CD14-positive monocyte (primary cell): ENCODE data around the gene ZNF423. TPM values are rescaled to one million over a fixed set of nuclear protein-coding genes. Genes with fewer than 3 reads are reported as not detected.
A peak's percentile ranks its signal among the peaks of the same experiment; 100 is the strongest.
"Not testable (repeated sequence)": the region's sequence is repeated elsewhere in the genome, so short reads cannot be mapped to it uniquely, and the experiment has no call there.

Experiments
- DNase-seq, 3 donors: peaks; one replicate each; pipeline ENCODE4 v3.0.0-alpha.2; 2011 to 2022
- H2AFZ ChIP-seq: 2 replicates; pipeline ENCODE4 v1.6.0; 2012; ENCODE audit warnings: mild to moderate bottlenecking, low read depth, low read length, inconsistent platforms; ENCODE audit not compliant: insufficient read depth, poor library complexity, severe bottlenecking
- H3K27ac ChIP-seq, 2 donors: 1 replicate in 1 of 2; 2 replicates in 1 of 2; pipeline ENCODE4 v1.5.1; 2012 to 2013; ENCODE audit warnings: low read length in 2 of 2, control low read depth in 1 of 2, inconsistent platforms in 1 of 2, low read depth in 1 of 2, mild to moderate bottlenecking in 1 of 2
- H3K27me3 ChIP-seq, 2 donors: one replicate each; pipeline versions ENCODE4 v1.6.0 to v1.6.1; 2011 to 2013; ENCODE audit warnings: low read length in 2 of 2; ENCODE audit not compliant: control insufficient read depth in 2 of 2, insufficient read depth in 2 of 2
- H3K36me3 ChIP-seq, 2 donors: replicated peaks in 1 of 2; 1 replicate in 1 of 2; 2 replicates in 1 of 2; pipeline versions ENCODE4 v1.5.1 to v1.6.1; 2012 to 2013; ENCODE audit warnings: low read length in 2 of 2, control low read depth in 1 of 2, inconsistent platforms in 1 of 2, mild to moderate bottlenecking in 1 of 2; ENCODE audit not compliant: insufficient read depth in 2 of 2, control insufficient read depth in 1 of 2
- H3K4me1 ChIP-seq, 2 donors: 1 replicate in 1 of 2; 2 replicates in 1 of 2; pipeline versions ENCODE4 v1.5.1 to v1.6.1; 2012 to 2013; ENCODE audit warnings: low read length in 2 of 2, control low read depth in 1 of 2, inconsistent platforms in 1 of 2, mild to moderate bottlenecking in 1 of 2, moderate library complexity in 1 of 2; ENCODE audit not compliant: insufficient read depth in 2 of 2, control insufficient read depth in 1 of 2
- H3K4me2 ChIP-seq: replicated peaks from 2 replicates; pipeline ENCODE3; 2012; ENCODE audit warnings: low read length, moderate library complexity, mild to moderate bottlenecking; ENCODE audit not compliant: poor library complexity, severe bottlenecking; ENCODE audit errors: extremely low read depth
- H3K4me3 ChIP-seq, 3 experiments: fragments of 200-600 bp in 1 of 3; sonication (generic) in 1 of 3; replicated peaks in 1 of 3; 1 replicate in 2 of 3; 2 replicates in 1 of 3; pipeline ENCODE4 v1.5.1; 2011 to 2013; ENCODE audit warnings: low read length in 3 of 3, mild to moderate bottlenecking in 3 of 3, control low read depth in 2 of 3, low read depth in 2 of 3, inconsistent platforms in 1 of 3, moderate library complexity in 1 of 3
- H3K79me2 ChIP-seq: 2 replicates; pipeline ENCODE4 v1.6.0; 2012; ENCODE audit warnings: mild to moderate bottlenecking, control low read depth, inconsistent platforms, low read length, moderate library complexity; ENCODE audit not compliant: insufficient read depth
- H3K9ac ChIP-seq: 2 replicates; pipeline ENCODE4 v1.6.0; 2017; ENCODE audit warnings: low read length, mild to moderate bottlenecking; ENCODE audit not compliant: insufficient read depth, poor library complexity, severe bottlenecking
- H3K9me3 ChIP-seq, 2 donors: replicated peaks in 1 of 2; 1 replicate in 1 of 2; 2 replicates in 1 of 2; pipeline versions ENCODE4 v1.5.1 to v1.6.1; 2012 to 2013; ENCODE audit warnings: low read length in 2 of 2, control low read depth in 1 of 2; ENCODE audit not compliant: control insufficient read depth in 1 of 2, insufficient read depth in 1 of 2
- H4K20me1 ChIP-seq: 2 replicates; pipeline ENCODE4 v1.6.0; 2012; ENCODE audit warnings: mild to moderate bottlenecking, low read length, control low read depth, moderate library complexity; ENCODE audit not compliant: insufficient read depth
- H3K27ac Mint-ChIP-seq, 7 donors: one replicate each; pipeline ENCODE4 v1.8.0; 2020; ENCODE audit warnings: mild to moderate bottlenecking in 7 of 7, mixed read lengths in 7 of 7, moderate library complexity in 6 of 7, inconsistent platforms in 2 of 7
- H3K27me3 Mint-ChIP-seq, 3 donors: one replicate each; pipeline ENCODE4 v1.8.0; 2021 to 2022; ENCODE audit warnings: low read depth in 3 of 3, mild to moderate bottlenecking in 3 of 3, mixed read lengths in 3 of 3, moderate library complexity in 3 of 3, inconsistent platforms in 1 of 3
- H3K36me3 Mint-ChIP-seq, 2 donors: one replicate each; pipeline ENCODE4 v1.8.0; 2020; ENCODE audit warnings: mixed read lengths in 2 of 2, inconsistent platforms in 1 of 2, mild to moderate bottlenecking in 1 of 2
- H3K4me1 Mint-ChIP-seq: one replicate; pipeline ENCODE4 v1.8.0; 2020; ENCODE audit warnings: mild to moderate bottlenecking, mixed read lengths
- H3K4me3 Mint-ChIP-seq, 2 donors: one replicate each; pipeline ENCODE4 v1.8.0; 2020; ENCODE audit warnings: mild to moderate bottlenecking in 2 of 2, mixed read lengths in 2 of 2, moderate library complexity in 1 of 2
- H3K9me3 Mint-ChIP-seq, 7 donors: one replicate each; pipeline ENCODE4 v1.8.0; 2020 to 2022; ENCODE audit warnings: mixed read lengths in 7 of 7, mild to moderate bottlenecking in 6 of 7, moderate library complexity in 6 of 7, inconsistent platforms in 2 of 7
- WGBS: methylation state at CpG from one replicate; pipeline ENCODE4 v1.1.5; 2013; ENCODE audit warnings: missing lambda C conversion rate; ENCODE audit not compliant: insufficient coverage; 5-methylcytosine and 5-hydroxymethylcytosine counted together
- intact Hi-C, 2 donors: fragments of 100-400 bp; cut with micrococcal nuclease; formaldehyde crosslinking; loops; one replicate each; pipeline versions ENCODE4 v1.15.0 to v1.15.1; 2023
- polyA plus RNA-seq, 3 donors: library from polyadenylated mRNA; depleted of rRNA in 1 of 3; unstranded in 2 of 3; stranded (reverse) in 1 of 3; fragments of 300-500 nt in 2 of 3; fragments of >200 nt in 1 of 3; fragmentation: Illumina TruSeq in 2 of 3; gene quantifications; 1 replicate in 2 of 3; 2 replicates in 1 of 3; pipeline ENCODE4 v1.2.3, GENCODE V29; 2012 to 2021
- TF ChIP-seq, protein P1 (sequence below): fragments of 200-600 bp; IDR thresholded peaks from one replicate; pipeline ENCODE4 v1.8.0; 2022; ENCODE audit warnings: antibody characterized with exemption, mild to moderate bottlenecking

ZNF423 gene
- polyA plus RNA-seq, 3 donors: not detected

DNA sequence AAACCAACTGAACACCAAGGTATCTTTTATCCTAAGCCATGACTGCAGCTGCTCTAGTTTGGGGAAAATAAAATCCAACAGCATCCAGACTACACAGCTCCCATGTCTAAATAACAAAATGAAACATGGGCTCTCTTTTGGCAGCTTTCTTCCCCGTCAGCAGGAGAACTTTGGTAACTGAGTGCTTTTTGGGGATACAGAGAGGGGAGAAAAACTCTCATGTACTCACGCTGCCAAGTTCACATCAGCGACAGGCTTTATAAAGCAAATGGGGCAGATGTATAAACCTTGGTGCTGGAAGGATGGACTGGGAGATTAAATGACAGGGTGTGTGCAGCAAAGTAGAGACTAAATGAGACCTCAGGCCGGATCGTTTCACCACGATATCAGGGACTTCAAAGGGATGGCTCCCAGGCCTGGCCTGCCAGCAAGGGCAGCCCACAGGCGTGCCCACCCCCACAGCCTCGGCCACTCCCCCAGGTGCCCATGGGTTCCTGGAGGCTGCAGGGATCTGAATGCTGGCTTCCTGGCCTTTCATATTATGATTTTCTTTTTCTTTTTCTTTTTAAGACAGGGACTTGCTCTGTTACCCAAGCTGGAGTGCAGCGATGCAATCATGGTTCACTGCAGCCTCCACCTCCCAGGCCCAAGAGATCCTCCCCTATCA, 174.6 kb downstream of the ZNF423 start:
- peak overlapping the region in 1 of 7 donors; percentile 43 for H3K27ac Mint-ChIP-seq
- H3K9ac ChIP-seq: no peak overlapping the region
- no peaks in the 10 kb centered on the region for H3K36me3 Mint-ChIP-seq
- no peaks in the 10 kb centered on the region for H3K4me1 ChIP-seq
- intact Hi-C loops: no loop called here
- TF ChIP-seq, protein P1, sequence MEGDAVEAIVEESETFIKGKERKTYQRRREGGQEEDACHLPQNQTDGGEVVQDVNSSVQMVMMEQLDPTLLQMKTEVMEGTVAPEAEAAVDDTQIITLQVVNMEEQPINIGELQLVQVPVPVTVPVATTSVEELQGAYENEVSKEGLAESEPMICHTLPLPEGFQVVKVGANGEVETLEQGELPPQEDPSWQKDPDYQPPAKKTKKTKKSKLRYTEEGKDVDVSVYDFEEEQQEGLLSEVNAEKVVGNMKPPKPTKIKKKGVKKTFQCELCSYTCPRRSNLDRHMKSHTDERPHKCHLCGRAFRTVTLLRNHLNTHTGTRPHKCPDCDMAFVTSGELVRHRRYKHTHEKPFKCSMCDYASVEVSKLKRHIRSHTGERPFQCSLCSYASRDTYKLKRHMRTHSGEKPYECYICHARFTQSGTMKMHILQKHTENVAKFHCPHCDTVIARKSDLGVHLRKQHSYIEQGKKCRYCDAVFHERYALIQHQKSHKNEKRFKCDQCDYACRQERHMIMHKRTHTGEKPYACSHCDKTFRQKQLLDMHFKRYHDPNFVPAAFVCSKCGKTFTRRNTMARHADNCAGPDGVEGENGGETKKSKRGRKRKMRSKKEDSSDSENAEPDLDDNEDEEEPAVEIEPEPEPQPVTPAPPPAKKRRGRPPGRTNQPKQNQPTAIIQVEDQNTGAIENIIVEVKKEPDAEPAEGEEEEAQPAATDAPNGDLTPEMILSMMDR: no peak
- H3K27me3 ChIP-seq: no peaks in the 10 kb centered on the region
- no peak overlapping the region for H3K4me3 Mint-ChIP-seq
- peaks cover 0 to 10% (median 4%) of the 10 kb centered on the region in 7 donors for H3K9me3 Mint-ChIP-seq
- peaks cover 0 to 13% of the 10 kb centered on the region in 2 donors for H3K9me3 ChIP-seq
- H3K36me3 ChIP-seq: no peaks in the 10 kb centered on the region
- H2AFZ ChIP-seq: no peak overlapping the region
- H3K27me3 Mint-ChIP-seq: peaks cover 0 to 5% (median 4%) of the 10 kb centered on the region in 3 donors
- no peak for DNase-seq
- H3K79me2 ChIP-seq: no peaks in the 10 kb centered on the region
- H4K20me1 ChIP-seq: no peaks in the 10 kb centered on the region
- H3K27ac ChIP-seq: no peak overlapping the region
- WGBS: 96% methylated on average over 6 of the region's 9 CpGs
- H3K4me2 ChIP-seq: no peak overlapping the region
- no peak overlapping the region for H3K4me3 ChIP-seq
- H3K4me1 Mint-ChIP-seq: no peaks in the 10 kb centered on the region

DNA sequence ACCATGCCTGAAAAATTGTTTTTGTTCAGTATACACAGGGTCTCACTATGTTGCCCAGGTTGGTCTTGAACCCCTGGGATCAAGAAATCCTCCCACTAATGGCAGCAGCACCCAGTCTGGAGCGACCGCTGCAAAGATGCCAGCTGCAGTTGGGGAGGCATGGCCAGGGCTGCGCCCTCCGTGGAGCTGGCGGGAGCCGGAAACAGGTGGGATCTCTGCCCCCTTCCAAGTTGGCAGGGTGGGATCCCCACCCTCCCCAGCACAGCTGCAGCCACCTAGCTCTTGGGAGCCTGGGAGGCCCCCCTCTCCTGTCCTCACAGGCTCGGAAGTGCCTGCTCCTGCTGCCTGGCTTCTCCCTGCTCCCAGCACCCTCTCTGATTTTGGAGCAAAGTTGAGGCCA, 176.8 kb downstream of the ZNF423 start:
- Mint-ChIP-seq H3K9me3 (peaks cover 0 to 10% (median 4%) of the 10 kb centered on the region in 7 donors), H3K27me3 (peaks cover 4 to 7% (median 4%) of the 10 kb centered on the region in 3 donors), H3K4me1 (no peaks in the 10 kb centered on the region), H3K27ac (no peak overlapping the region), H3K4me3 (no peak overlapping the region), H3K36me3 (no peaks in the 10 kb centered on the region)
- 97% methylated on average over 7 of the region's 7 CpGs for WGBS
- Histone ChIP-seq H3K79me2 (no peaks in the 10 kb centered on the region), H3K4me2 (no peak overlapping the region), H4K20me1 (no peaks in the 10 kb centered on the region), H3K36me3 (no peaks in the 10 kb centered on the region), H3K27me3 (no peaks in the 10 kb centered on the region), H3K9ac (no peak overlapping the region), H3K9me3 (peaks cover 0 to 13% of the 10 kb centered on the region in 2 donors), H2AFZ (no peak overlapping the region), H3K4me3 (no peak overlapping the region), H3K27ac (no peak overlapping the region), H3K4me1 (no peaks in the 10 kb centered on the region)
- no peak for DNase-seq
- TF ChIP-seq, protein P1: no peak
- intact Hi-C loops: no loop called here

DNA sequence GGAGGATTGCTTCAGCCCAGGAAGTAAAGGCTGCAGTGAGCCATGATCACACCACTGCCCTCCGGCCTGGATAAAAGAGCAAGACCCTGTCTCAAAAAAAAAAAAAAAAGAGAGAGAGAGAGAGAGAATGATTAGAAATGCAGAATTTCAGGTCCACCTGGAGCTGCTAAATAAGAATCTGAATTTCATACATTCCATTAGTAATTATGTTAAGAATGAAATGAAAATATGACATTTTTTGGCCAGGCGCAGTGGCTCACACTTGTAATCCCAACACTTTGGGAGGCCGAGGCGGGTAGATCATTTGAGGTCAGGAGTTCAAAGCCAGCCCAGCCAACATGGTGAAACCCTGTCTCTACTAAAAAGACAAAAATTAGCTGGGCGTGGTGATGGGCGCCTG, 178.3 kb downstream of the ZNF423 start:
- H3K27me3 ChIP-seq, H3K4me3 ChIP-seq, H3K27ac ChIP-seq, H3K9ac ChIP-seq, intact Hi-C loops, DNase-seq, H3K4me3 Mint-ChIP-seq, H3K4me1 ChIP-seq, H3K36me3 ChIP-seq, H3K4me2 ChIP-seq, H3K4me1 Mint-ChIP-seq, H3K27ac Mint-ChIP-seq, H3K36me3 Mint-ChIP-seq, H3K79me2 ChIP-seq, H4K20me1 ChIP-seq, H3K27me3 Mint-ChIP-seq, H2AFZ ChIP-seq: not testable (repeated sequence)
- H3K9me3 ChIP-seq: peaks cover 0 to 13% of the 10 kb centered on the region in 2 donors
- H3K9me3 Mint-ChIP-seq: peaks cover 0 to 10% (median 4%) of the 10 kb centered on the region in 7 donors
- 100% methylated on average over 2 of the region's 6 CpGs for WGBS
